Endodermal cell (in vitro differentiated cells): ENCODE results near the gene SH3BGRL3. TPM values are rescaled to one million over a fixed set of nuclear protein-coding genes. Genes with fewer than 3 reads are reported as not detected.

ENCODE experiments used
- DNase-seq: peaks from one replicate; pipeline ENCODE4 v3.0.0-alpha.2; 2017
- H3K27ac ChIP-seq: 2 replicates; pipeline ENCODE4 v1.5.1; 2013; ENCODE audit warnings: mild to moderate bottlenecking, low read depth, low read length, moderate library complexity
- H3K27me3 ChIP-seq: 2 replicates; pipeline ENCODE4 v1.6.1; 2013; ENCODE audit warnings: mild to moderate bottlenecking, low read length, moderate library complexity; ENCODE audit not compliant: insufficient read depth, control insufficient read depth, poor library complexity, severe bottlenecking
- H3K36me3 ChIP-seq: 2 replicates; pipeline ENCODE4 v1.7.0; 2013; ENCODE audit warnings: mild to moderate bottlenecking, low read length, moderate library complexity; ENCODE audit not compliant: control insufficient read depth, insufficient read depth
- H3K4me1 ChIP-seq: one replicate; pipeline ENCODE4 v1.7.0; 2013; ENCODE audit warnings: low read length; ENCODE audit not compliant: control insufficient read depth, insufficient read depth
- H3K4me3 ChIP-seq: 2 replicates; pipeline ENCODE4 v1.5.1; 2013; ENCODE audit warnings: mild to moderate bottlenecking, low read length, moderate library complexity
- H3K9ac ChIP-seq: 2 replicates; pipeline ENCODE4 v1.6.1; 2013; ENCODE audit warnings: mild to moderate bottlenecking, low read length, moderate library complexity; ENCODE audit not compliant: poor library complexity, severe bottlenecking; ENCODE audit errors: extremely low read depth
- H3K9me3 ChIP-seq: 2 replicates; pipeline ENCODE4 v1.6.1; 2013; ENCODE audit warnings: mild to moderate bottlenecking, low read length, moderate library complexity; ENCODE audit not compliant: control insufficient read depth
- H3K27ac Mint-ChIP-seq: 2 replicates; pipeline ENCODE4 v1.8.0; 2020; ENCODE audit warnings: mixed read lengths
- H3K27me3 Mint-ChIP-seq: 2 replicates; pipeline ENCODE4 v1.8.0; 2021; ENCODE audit warnings: mild to moderate bottlenecking, mixed read lengths; ENCODE audit not compliant: insufficient read depth
- H3K36me3 Mint-ChIP-seq: 2 replicates; pipeline ENCODE4 v1.8.0; 2020; ENCODE audit warnings: low read depth, mixed read lengths
- H3K4me1 Mint-ChIP-seq: 2 replicates; pipeline ENCODE4 v1.8.0; 2020; ENCODE audit warnings: mixed read lengths
- H3K4me3 Mint-ChIP-seq: 2 replicates; pipeline ENCODE4 v1.8.0; 2020; ENCODE audit warnings: mild to moderate bottlenecking, moderate library complexity, mixed read lengths
- H3K9me3 Mint-ChIP-seq: 2 replicates; pipeline ENCODE4 v1.8.0; 2020; ENCODE audit warnings: mild to moderate bottlenecking, mixed read lengths
- WGBS, 2 experiments: methylation state at CpG; one replicate each; pipeline versions ENCODE4 v1.1.5 to v1.1.7; 2013; ENCODE audit warnings: missing lambda C conversion rate in 2 of 2, mixed read lengths in 1 of 2; ENCODE audit not compliant: insufficient coverage in 1 of 2, insufficient read length in 1 of 2; 5-methylcytosine and 5-hydroxymethylcytosine counted together
- total RNA-seq, 2 donors: library from RNA; stranded (reverse); fragmentation: NEBNext Ultra II Directional in 1 of 2; extraction: Animal tissue kit (Norgen Biotek cat#: 25700) in 1 of 2; gene quantifications; 2 replicates in 1 of 2; 3 replicates in 1 of 2; pipeline ENCODE4 v1.2.1, GENCODE V29; 2021
- TF ChIP-seq, protein P1 (sequence below): fragments of 200-600 bp; sonication (generic); conservative IDR thresholded peaks from 2 replicates; pipeline ENCODE4 v1.5.0; 2021; ENCODE audit warnings: antibody characterized with exemption, mild to moderate bottlenecking

SH3BGRL3 gene
- total RNA-seq, 2 donors from 2014 or later, result 119 to 132 TPM

GRCh38 chr1:26259005-26259404 lies 20.9 kb upstream of the SH3BGRL3 start:
- Histone ChIP-seq H3K27me3 (no peaks in the 10 kb centered on the region), H3K36me3 (peaks cover 71% of the 10 kb centered on the region), H3K9me3 (no peaks in the 10 kb centered on the region), H3K4me3 (no peak overlapping the region), H3K9ac (no peak overlapping the region), H3K4me1 (no peaks in the 10 kb centered on the region), H3K27ac (no peak overlapping the region)
- 97 to 100% methylated on average over 1 to 2 of the region's 2 CpGs for WGBS, 2 experiments
- H3K36me3 Mint-ChIP-seq, result peaks cover 70% of the 10 kb centered on the region
- no peaks in the 10 kb centered on the region for H3K27me3 Mint-ChIP-seq
- TF ChIP-seq, protein P1, sequence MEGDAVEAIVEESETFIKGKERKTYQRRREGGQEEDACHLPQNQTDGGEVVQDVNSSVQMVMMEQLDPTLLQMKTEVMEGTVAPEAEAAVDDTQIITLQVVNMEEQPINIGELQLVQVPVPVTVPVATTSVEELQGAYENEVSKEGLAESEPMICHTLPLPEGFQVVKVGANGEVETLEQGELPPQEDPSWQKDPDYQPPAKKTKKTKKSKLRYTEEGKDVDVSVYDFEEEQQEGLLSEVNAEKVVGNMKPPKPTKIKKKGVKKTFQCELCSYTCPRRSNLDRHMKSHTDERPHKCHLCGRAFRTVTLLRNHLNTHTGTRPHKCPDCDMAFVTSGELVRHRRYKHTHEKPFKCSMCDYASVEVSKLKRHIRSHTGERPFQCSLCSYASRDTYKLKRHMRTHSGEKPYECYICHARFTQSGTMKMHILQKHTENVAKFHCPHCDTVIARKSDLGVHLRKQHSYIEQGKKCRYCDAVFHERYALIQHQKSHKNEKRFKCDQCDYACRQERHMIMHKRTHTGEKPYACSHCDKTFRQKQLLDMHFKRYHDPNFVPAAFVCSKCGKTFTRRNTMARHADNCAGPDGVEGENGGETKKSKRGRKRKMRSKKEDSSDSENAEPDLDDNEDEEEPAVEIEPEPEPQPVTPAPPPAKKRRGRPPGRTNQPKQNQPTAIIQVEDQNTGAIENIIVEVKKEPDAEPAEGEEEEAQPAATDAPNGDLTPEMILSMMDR, result no peak
- no peak for DNase-seq
- no peak overlapping the region for H3K27ac Mint-ChIP-seq
- H3K4me3 Mint-ChIP-seq, result no peak overlapping the region
- no peaks in the 10 kb centered on the region for H3K9me3 Mint-ChIP-seq
- no peaks in the 10 kb centered on the region for H3K4me1 Mint-ChIP-seq

- no peaks in the 10 kb centered on the region for H3K27me3 ChIP-seq
- H3K9ac ChIP-seq, result no peak overlapping the region
- TF ChIP-seq, protein P1, result no peak
- Mint-ChIP-seq H3K4me3 (no peak overlapping the region), H3K36me3 (peaks cover 73% of the 10 kb centered on the region), H3K9me3 (no peaks in the 10 kb centered on the region), H3K27ac (no peak overlapping the region), H3K4me1 (no peaks in the 10 kb centered on the region), H3K27me3 (no peaks in the 10 kb centered on the region)
- H3K4me3 ChIP-seq, result no peak overlapping the region
- DNase-seq, result no peak
- H3K4me1 ChIP-seq, result no peaks in the 10 kb centered on the region
- 93 to 98% methylated on average over 4 to 5 of the region's 5 CpGs for WGBS, 2 experiments
- no peak overlapping the region for H3K27ac ChIP-seq
- no peaks in the 10 kb centered on the region for H3K9me3 ChIP-seq
- H3K36me3 ChIP-seq, result peaks cover 72% of the 10 kb centered on the region
Measured at GRCh38 chr1:26259578-26259977, 20.3 kb upstream of the SH3BGRL3 start.

- TF ChIP-seq, protein P1, result no peak
- Histone ChIP-seq H3K4me1 (no peaks in the 10 kb centered on the region), H3K27ac (no peak overlapping the region), H3K27me3 (no peaks in the 10 kb centered on the region), H3K9ac (no peak overlapping the region), H3K9me3 (peaks cover 8% of the 10 kb centered on the region), H3K36me3 (peaks cover 72% of the 10 kb centered on the region), H3K4me3 (no peak overlapping the region)
- no peak overlapping the region for H3K27ac Mint-ChIP-seq
- WGBS, 2 experiments, result 94 to 100% methylated on average over 4 to 5 of the region's 5 CpGs
- no peak overlapping the region for H3K4me3 Mint-ChIP-seq
- H3K9me3 Mint-ChIP-seq, result no peaks in the 10 kb centered on the region
- H3K4me1 Mint-ChIP-seq, result no peaks in the 10 kb centered on the region
- H3K36me3 Mint-ChIP-seq, result peaks cover 63% of the 10 kb centered on the region
- DNase-seq, result no peak
- H3K27me3 Mint-ChIP-seq, result no peaks in the 10 kb centered on the region
Measured at GRCh38 chr1:26263212-26263611, 16.7 kb upstream of the SH3BGRL3 start.
